GM21717 (cell line): Measurements from ENCODE around the gene PAWR.
"Not testable (repeated sequence)": the region's sequence is repeated elsewhere in the genome, so short reads cannot be mapped to it uniquely, and the experiment has no call there.

Source experiments
- ATAC-seq: cut with Tn5 transposase; IDR thresholded peaks from one replicate; pipeline ENCODE4 v1.9.1; 2021; ENCODE audit warnings: mild to moderate bottlenecking, moderate library complexity; ENCODE audit not compliant: unreplicated experiment

The PAWR gene

DNA sequence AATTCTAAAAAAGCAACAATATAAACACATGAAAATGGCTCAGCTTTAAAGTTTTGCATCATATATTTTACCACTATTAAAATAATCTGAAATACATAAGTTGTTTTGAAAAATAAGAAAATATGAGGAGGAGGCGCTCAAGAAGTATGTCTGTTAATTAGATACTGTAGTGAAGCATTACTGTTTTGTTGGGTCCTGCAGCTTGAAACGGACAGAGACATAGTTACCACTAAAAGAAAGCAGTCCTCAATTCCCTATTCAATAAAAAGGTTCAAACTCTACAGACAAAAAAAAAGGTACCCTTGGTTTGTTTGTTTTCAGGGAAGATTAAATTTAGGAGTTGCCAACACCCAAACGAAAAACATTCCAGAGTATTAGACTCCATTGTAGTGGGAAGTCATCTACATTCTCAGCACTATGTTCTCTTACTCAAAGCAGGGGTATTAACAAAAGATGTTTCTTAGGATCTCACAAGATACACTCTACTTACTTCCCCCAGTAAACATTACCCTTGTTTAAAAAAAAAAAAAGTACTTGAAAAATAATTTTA is 3.0 kb downstream of the PAWR start:
- ATAC-seq = no peak

DNA sequence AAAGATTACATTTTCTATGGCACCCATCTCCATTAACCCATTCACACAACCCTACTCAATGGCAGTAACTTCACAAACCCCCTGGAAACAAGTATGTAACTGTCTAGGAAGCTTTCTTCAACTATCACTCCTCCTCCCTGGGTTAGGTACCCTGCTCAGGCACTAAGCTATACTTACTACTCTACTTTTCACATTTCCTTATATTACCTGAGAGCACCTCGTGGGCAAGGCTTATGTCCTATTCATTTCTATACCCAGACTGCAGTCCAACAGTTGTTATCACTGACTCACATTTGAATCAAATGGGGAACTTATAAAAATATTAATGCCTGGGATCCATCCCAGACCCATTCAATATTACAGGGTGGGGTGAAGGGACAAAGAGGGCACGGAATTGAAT is 4.6 kb downstream of the PAWR start:
- ATAC-seq = no peak

DNA sequence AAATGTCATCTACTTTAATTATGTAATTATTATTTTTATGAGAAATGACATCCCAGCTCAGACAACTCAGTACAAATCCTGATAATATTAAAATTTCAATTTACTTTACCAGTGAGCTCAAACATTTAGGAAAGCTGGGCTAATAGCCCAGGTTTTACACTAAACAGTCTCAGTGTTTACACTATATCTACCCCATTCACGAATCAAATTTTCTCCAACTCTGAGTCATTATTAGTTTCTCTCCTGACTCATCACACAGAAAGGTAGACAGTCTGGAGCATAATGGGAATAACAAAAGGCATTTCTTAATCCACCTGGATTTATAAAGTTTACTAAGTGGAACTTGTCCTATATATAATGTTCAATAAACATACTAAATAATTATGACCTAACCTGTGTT is 5.7 kb downstream of the PAWR start:
- ATAC-seq = no peak

DNA sequence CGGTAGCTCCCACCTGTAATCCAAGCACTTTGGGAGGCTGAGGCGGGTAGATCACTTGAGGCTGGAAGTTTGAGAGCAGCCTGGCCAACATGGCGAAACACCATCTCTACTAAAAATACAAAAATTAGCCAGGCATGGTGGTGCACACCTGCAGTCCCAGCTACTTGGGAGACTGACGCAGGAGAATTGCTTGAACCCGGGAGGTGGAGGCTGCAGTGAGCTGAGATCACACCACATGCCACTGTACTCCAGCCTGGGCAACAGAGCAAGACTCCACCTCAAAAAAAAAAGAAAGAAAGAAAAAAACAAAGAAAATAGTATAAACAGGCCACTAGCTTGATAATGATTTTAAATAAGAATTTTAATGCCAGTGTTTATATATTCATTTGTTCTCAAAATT is 6.4 kb downstream of the PAWR start:
- not testable (repeated sequence) for ATAC-seq

DNA sequence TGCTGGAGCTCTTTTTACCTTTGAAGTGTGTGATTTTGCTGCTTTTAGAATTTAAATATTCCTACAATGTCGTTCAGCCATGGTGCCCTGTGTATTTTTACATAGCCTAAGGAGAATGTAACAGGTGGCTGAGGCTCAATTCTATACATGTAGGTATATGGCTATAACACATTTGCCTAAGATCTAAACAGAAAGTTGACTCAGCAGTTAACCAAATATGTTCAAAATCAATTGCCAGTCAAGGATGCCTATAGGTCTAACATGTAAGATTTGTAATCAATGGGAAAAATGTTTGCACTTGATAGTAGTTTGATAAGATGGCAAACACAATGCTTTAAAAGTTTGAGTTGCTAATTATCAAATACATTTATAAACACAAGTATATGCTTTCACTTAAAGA is 8.2 kb downstream of the PAWR start:
- ATAC-seq = no peak

DNA sequence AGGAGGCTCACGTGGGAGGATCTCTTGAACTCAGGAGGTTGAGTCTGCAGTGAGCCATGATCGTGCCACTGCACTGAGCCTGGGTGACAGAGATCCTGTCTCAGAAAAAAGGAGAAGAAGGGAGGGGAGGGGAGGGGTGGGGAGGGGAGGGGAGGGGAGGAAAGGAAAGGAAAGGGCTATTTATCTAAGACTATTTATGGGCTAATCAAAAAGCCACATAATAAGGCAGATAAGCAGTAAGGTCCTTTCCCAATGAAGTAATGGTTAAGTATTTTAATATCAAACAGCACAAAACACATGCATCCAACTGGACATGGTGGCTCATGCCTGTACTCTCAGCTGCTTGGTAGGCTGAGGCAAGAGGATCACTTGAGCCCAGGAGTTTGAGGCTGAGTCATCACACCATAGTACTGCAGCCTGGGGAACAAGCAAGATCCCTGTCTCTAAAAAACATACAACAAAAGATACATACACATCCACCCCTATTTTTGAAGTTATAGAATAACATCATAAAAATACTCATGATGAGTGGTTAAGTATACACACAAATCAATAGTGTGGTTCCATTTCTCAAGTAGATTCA is 9.7 kb downstream of the PAWR start:
- ATAC-seq = no peak

DNA sequence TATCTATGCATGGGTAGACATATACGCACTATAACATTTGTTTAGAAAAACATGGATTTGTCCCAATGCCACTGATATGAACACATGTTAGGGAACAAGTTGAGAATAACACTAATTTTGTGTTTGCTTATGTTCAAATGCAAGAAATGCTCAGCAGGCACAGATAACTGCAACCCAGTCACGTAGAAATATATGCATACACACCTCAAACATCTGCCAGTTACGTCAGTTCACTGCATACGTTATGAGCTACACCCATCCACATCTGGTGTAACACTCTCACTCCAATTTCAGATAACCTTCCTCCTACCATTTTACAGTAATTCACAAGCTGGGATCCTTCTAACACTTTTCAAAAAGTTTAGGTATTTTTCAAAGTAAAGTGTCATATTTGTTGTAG is 10.7 kb downstream of the PAWR start:
- ATAC-seq = no peak

DNA sequence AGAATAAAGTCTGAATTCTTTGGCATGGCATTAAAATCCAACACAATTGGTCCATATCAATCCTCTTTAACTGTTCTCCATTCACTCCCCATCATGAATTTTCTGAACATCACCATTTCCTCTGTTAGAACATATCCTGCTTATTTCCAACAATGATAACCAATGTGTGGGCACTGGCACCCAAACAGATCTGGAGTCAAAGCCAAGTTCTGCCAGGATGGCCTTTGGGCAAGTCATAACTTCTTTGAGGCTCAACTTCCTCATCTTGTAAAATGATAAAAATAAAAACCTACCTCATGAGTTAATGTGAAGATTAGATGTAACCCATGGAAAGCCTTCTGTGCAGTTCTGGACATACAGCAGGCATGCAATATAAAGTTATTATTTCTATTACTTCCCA is 12.5 kb downstream of the PAWR start:
- ATAC-seq = no peak

DNA sequence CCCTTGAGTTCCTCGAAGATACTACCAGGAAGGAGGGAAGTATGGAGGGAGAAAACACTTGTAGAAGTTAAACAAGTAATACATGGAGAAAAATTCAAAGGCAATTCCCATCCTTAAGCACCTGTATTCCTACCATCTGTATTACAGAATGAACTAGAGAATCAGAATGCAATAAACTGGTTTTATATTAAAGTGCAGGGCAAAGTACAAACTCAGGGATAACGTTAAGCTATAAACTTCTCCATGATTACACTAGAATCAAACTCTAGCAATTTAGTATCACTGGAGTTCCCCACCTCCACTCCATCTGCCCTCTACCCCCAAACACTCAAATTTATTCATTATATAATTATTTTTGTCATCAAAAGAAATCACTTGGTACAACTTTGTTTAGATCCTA is 13.1 kb downstream of the PAWR start:
- ATAC-seq = no peak

DNA sequence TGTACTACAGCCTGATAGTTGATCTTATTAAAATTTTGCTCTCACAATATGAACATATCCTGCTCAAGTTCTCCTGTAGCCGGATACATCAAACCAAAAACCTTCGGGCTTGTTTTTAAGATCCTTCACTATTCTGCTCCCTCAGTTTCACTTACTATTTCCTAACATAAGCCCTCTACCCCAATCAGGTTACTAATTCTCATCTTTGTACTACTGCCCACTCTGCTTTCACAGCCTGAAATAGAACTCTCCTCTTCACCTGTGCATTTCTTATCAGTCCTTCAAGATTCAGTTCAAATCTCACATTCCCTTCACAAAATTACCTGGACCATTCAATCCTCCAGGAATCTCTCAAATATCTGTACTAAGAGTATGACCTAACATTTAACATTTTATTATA is 14.2 kb downstream of the PAWR start:
- no peak for ATAC-seq

DNA sequence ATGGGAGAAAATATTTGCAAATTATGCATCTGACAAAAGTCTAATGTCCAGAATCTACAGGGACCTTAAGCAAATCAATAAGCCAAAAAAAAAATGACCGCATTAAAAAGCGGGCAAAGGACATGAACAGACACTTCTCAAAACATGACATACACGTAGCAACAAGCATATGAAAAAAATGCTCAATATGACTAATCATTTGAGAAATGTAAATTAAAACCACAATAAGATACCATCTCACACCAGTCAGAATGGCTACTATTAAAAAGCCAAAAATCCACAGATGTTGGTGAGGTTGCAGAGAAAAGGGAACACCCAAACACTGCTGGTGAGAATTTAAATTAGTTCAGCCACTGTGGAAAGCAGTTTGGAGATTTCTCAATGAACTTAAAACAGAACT is 16.1 kb downstream of the PAWR start:
- ATAC-seq = no peak

DNA sequence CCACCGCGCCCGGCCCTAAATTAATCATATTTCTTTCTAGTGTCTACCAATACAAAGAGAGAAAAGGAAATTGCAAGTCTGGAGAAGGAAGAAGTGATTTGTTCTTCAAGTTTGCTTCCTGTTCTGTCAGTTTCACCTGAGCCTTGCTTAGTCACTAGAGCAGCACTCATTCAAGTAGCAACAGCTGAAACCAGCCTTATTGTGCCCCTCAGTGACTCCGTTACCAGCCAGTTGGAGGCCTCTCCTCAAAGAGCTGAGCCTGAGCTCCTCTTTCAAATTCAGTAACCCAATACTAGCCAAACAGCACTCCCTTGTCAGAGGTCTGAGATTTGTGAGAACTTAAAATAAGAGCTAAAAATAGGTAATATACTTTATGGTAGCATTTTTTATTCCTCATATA is 17.4 kb downstream of the PAWR start:
- no peak for ATAC-seq

DNA sequence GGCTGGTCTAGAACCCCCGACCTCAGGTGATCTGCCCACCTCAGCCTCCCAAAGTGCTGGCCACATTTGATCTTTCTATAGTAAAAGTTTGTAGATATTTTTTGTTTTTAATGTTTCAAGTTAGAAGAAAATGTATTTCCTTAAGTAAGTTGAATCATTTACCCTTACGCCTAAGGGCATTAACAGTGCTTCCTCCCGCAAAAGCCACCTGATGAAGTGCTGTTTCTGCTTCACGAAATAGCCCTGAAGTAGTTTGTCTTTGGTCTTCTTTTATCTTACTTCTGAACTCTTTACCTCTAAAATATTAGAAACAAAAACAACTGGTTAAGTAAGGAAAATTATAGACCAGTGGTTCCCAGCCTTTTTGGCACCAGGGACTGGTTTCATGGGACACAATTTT is 22.7 kb downstream of the PAWR start:
- ATAC-seq = no peak

DNA sequence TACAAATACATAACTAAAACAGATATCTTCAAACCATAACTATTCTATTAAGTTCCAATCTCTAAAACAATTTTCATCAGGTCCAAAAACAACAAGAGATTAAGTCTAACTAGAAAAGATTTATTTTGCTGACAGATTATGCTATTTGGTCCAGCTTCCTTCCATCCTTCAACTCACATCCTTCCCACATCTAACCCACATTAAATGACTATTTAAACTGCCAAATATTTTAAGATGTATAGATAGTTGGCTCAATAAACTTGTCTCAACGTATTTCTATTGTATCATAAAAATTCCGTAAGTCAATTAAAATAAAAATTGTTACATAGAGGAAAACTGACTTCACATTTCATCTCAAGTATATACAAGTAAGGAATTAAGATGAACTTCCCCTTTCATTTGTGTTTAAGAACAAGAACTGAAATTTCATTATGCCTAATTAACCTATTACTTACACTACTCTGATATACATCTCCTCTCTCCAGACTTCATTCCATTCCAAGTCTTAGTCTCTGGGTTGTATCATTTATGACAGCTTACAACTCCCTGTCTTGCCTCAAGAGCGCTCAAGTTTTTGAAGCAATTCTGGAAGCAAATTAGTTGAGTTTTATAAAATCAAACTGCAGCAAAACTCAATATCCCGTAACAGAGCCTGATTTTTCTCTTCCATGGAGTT is 25.4 kb downstream of the PAWR start:
- ATAC-seq = no peak

DNA sequence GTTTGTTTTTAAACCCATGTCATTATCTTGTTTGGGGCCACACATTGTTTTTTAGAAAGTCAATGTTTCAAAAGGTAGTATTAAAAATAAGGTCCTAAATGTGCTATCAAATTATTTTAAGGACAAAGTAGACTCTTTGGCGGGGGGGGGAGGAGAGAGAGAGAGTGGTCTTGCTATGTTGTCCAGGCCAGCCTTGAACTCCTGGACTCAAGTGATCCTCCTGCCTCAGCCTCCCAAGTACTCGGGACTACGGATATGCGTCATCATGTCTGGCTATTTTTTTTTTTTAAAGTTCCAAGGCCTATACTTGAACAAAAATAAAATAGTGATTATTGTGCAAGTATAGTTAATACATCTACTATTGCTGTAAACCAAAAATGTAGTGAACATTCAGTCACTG is 26.2 kb downstream of the PAWR start:
- ATAC-seq = no peak

DNA sequence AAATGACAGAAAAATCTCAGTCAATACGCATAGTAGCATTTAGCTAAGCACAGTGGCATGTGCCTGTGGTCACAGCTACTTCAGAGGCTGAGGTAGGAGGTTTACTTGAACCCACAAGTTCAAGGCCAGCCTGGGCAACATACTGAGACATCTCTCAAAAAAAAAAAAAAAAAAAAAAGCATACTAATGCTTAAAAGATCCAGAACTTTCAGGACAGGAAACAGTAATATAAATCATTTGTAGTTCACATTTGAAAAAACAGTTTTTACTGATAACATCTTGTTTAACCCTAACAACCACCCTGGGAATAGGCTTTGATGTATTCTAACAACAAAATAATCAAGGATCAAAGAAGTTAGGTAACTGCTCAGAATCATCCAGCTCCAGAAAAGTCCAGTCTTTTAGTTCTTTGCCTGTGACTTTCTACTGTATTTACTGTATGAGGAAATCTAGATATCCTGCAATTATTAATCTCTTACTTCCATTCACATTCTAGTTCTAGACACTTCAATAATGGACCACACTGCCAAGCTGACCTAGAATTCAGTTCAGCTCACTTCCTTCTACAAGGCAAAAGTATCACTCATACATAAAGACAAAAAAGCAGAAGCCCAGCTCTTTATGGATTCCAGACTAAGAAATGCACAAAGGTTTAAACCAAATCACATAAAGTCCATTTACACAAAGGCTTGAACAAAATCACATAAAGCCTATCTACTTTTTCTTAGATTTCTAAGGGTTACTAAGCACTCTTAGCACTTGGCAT is 28.5 kb downstream of the PAWR start:
- ATAC-seq = no peak

DNA sequence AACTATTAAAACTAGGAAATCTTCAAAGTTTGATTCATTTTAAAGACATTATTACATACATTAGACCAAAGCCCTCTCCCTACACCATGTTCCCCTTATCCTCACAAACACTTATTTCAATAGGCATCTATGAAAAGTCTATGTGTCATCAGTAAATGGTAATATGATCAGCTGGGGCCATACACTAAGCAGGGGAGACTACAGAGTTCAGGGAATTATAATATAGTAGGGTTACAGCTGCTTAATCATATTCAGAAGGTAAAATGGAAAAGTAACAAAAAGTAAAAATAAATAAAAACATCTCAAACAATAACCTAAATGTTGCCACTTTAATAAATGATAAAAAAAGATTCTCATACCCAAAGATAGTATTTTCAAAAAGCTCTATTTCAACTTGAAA is 29.1 kb downstream of the PAWR start:
- ATAC-seq = no peak

DNA sequence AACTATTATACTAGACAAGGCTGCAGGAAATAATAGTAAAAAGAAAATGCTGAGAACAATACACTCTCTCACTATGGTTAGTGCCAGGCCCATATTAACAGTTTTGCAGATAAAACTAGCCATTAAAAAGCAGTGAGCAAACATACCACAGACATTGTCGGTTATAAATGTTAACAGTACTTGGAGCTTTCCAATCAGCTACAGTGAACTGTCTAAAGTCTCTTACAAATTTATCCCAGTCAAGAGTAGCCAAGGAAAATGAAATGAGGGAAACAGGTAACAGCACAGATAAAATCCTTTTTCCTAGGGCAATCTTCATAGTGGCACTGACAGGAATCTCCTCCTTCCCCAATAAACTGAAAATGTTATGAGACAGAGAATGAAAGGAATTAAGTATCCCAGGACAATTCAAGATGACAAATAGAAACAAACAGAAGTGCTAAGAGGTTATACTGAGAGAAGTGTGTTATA is 30.8 kb downstream of the PAWR start:
- ATAC-seq = no peak

DNA sequence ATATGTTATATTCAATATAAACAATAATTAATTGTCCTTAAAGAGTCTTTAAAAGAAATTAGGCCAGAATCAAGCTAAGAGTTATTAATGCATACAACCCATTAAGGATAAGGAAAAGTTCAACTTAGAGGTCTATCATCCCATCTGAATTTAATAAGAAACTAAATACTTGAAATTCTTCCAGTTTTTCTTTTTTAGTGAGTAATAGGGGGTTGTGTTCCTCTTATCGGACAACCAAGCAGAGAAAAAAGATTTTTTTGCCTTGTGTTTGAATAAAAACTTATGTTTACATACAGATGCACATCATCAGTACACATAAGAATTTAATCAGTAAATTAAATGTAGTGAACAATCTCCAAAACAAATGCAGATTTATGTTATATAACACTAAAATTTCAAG is 32.5 kb downstream of the PAWR start:
- ATAC-seq = no peak

DNA sequence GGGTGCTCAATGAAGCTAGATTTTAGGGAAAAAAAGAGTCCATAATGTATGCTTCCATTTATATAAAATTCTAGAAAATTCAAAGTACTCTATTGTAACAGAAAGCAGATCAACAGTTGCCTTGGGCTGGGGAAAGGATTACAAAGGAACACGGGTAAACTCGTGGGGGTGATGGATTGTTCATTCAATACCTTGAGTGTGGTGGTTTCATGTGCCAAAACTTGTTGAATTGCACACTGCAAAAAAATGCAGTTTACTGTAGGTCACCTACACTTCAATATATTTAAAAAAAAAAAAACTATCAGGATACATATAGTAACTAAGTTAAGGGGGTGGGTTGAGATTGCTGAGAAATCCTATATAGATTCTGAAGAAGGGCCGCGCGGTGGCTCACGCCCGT is 33.6 kb downstream of the PAWR start:
- no peak for ATAC-seq

DNA sequence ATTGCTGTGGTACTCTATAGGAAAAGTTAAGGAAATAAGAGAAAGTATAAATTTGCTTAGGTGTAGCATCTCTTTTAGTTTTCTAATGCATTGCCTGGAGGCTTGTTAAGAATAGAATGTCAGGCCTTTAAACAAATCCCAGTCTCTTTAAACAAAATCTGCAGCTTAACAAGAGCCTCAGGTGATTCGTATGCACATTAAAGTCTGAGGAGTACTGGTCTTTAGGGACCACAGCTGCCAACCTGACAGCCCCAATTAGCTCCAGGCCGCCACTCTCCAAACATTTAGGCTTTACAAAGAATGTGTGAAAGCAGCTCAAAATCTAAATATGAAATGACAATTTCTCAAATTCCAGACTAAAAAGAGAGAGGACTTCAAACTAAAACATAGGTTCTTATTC is 35.7 kb downstream of the PAWR start:
- no peak for ATAC-seq

DNA sequence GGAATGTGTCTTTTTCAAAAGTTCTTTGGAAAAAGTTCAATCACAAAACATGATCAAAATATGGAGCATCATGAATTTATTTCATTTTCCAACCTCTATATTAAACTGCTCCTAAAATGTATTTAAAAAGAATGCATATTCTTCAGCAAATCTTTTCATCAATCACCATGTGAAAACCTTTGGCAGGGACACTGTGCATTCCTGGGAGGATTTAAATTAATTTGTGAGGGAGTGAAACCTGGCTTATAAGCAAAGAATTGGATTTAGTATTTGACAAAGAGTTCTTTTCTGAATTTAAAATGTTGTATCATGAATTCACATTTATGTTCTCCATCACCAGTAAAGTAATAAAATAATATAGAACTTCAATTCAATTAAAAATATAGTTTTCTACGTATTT is 38.2 kb downstream of the PAWR start:
- ATAC-seq = no peak
